HCT116 (cell line): ENCODE results near the gene ARHGAP45. TPM values are rescaled to one million over a fixed set of nuclear protein-coding genes. Genes with fewer than 3 reads are reported as not detected.

ENCODE experiments used
- ATAC-seq: fragments of 200-7000 bp; cut with Tn5 transposase; 2 replicates; pipeline ENCODE4 v1.9.1; 2020; ENCODE audit warnings: mild to moderate bottlenecking, moderate library complexity
- BruUV-seq: library from RNA; stranded (reverse); fragments of 400-500 nt; replicated peaks from 2 replicates; lab custom pipeline; 2021; lab: Mats Ljungman, UMichigan
- CTCF ChIA-PET: fragments of 300-600 bp; sonication (Branson Sonifier 250); formaldehyde crosslinking; loops from one replicate; lab custom pipeline; 2021; ENCODE audit warnings: antibody characterized with exemption; lab: Charles Lee
- POLR2A ChIA-PET: fragments of 300-600, 350-600 bp; sonication (Branson Sonifier 250); formaldehyde crosslinking; loops from one replicate; lab custom pipeline; 2021; ENCODE audit warnings: antibody characterized with exemption; lab: Charles Lee
- RAD21 ChIA-PET, 2 experiments: fragments of 300-600 bp; sonication (Branson Sonifier 250); formaldehyde crosslinking; loops; one replicate each; lab custom pipeline; 2023; ENCODE audit warnings: low total read pairs in 2 of 2; ENCODE audit not compliant: uncharacterized antibody in 2 of 2, unreplicated experiment in 2 of 2, low non-redundant PET in 1 of 2; lab: Charles Lee
- DNase-seq: peaks from one replicate; pipeline ENCODE4 v3.0.0-alpha.2; 2010; ENCODE audit warnings: low read depth, low spot score
- H2AFZ ChIP-seq: fragments of 200-600 bp; shearing (Covaris generic), sonication (generic); 2 replicates; pipeline ENCODE4 v1.6.1; 2017; ENCODE audit warnings: low read depth, mixed run types, mixed read lengths, antibody characterized with exemption, low read length; ENCODE audit not compliant: poor library complexity, severe bottlenecking
- H3K27ac ChIP-seq: 2 replicates; pipeline ENCODE4 v1.5.1; 2012; ENCODE audit warnings: low read depth, low read length
- H3K27me3 ChIP-seq: fragments of 200-600 bp; sonication (generic); 2 replicates; pipeline ENCODE4 v1.6.1; 2016; ENCODE audit warnings: mixed run types, low read length, mixed read lengths; ENCODE audit not compliant: insufficient read depth
- H3K36me3 ChIP-seq, 2 experiments: fragments of 200-500 bp in 1 of 2; fragments of 200-600 bp in 1 of 2; sonication (Bioruptor generic) in 1 of 2; sonication (generic) in 1 of 2; 2 replicates each; pipeline versions ENCODE4 v1.5.1 to v1.6.1; 2014 to 2016; ENCODE audit warnings: low read length in 2 of 2, inconsistent platforms in 1 of 2, mixed read lengths in 1 of 2, mixed run types in 1 of 2; ENCODE audit not compliant: insufficient read depth in 2 of 2, control insufficient read depth in 1 of 2
- H3K4me1 ChIP-seq, 2 experiments: fragments of 200-600 bp in 1 of 2; sonication (generic) in 1 of 2; 2 replicates each; pipeline versions ENCODE4 v1.5.1 to v1.6.1; 2012 to 2017; ENCODE audit warnings: low read length in 2 of 2, inconsistent platforms in 1 of 2, mild to moderate bottlenecking in 1 of 2, mixed read lengths in 1 of 2, mixed run types in 1 of 2, moderate library complexity in 1 of 2; ENCODE audit not compliant: insufficient read depth in 2 of 2, control insufficient read depth in 1 of 2
- H3K4me2 ChIP-seq: fragments of 200-600 bp; sonication (generic); 2 replicates; pipeline ENCODE4 v1.6.1; 2017; ENCODE audit warnings: mixed run types, low read length, mixed read lengths
- H3K4me3 ChIP-seq, 2 experiments: fragments of 200-600 bp in 1 of 2; sonication (generic) in 1 of 2; replicated peaks in 1 of 2; 2 replicates each; pipeline ENCODE4 v1.5.1; 2011 to 2016; ENCODE audit warnings: low read length in 2 of 2, control low read depth in 1 of 2, low read depth in 1 of 2, mild to moderate bottlenecking in 1 of 2, mixed read lengths in 1 of 2, mixed run types in 1 of 2
- H3K79me2 ChIP-seq: fragments of 200-600 bp; sonication (generic); 2 replicates; pipeline ENCODE4 v1.6.1; 2017; ENCODE audit warnings: mild to moderate bottlenecking, mixed run types, low read length, moderate library complexity, mixed read lengths; ENCODE audit not compliant: insufficient read depth
- H3K9ac ChIP-seq: fragments of 200-600 bp; sonication (generic); 2 replicates; pipeline ENCODE4 v1.6.1; 2016; ENCODE audit warnings: low read length, mixed read lengths
- H3K9me2 ChIP-seq: fragments of 200-600 bp; sonication (generic), shearing (Covaris generic); 2 replicates; pipeline ENCODE4 v1.6.1; 2017; ENCODE audit warnings: mixed run types, mild to moderate bottlenecking, moderate library complexity; ENCODE audit not compliant: insufficient read depth
- H3K9me3 ChIP-seq, 2 experiments: fragments of 200-500 bp in 1 of 2; fragments of 200-600 bp in 1 of 2; sonication (Bioruptor generic) in 1 of 2; sonication (generic) in 1 of 2; 2 replicates each; pipeline ENCODE4 v1.6.1; 2014 to 2017; ENCODE audit warnings: low read length in 2 of 2, mixed read lengths in 2 of 2, inconsistent platforms in 1 of 2, low read depth in 1 of 2, mild to moderate bottlenecking in 1 of 2, mixed run types in 1 of 2, moderate library complexity in 1 of 2; ENCODE audit not compliant: control insufficient read depth in 1 of 2, insufficient read depth in 1 of 2
- H4K20me1 ChIP-seq: fragments of 200-600 bp; sonication (generic), shearing (Covaris generic); 2 replicates; pipeline ENCODE4 v1.6.1; 2017; ENCODE audit warnings: mixed run types, mild to moderate bottlenecking, moderate library complexity; ENCODE audit not compliant: insufficient read depth
- ELF1 ChIP-seq: IDR thresholded peaks from 2 replicates; pipeline ENCODE4 v1.6.1; 2012; ENCODE audit warnings: low read depth, borderline replicate concordance
- EZH2 ChIP-seq: fragments of 200-600 bp; sonication (generic); IDR thresholded peaks from 2 replicates; pipeline ENCODE4 v1.6.1; 2017; ENCODE audit warnings: antibody characterized with exemption, mixed run types
- POLR2A ChIP-seq: IDR thresholded peaks from 2 replicates; pipeline ENCODE4 v1.7.0; 2011; ENCODE audit warnings: borderline replicate concordance; ENCODE audit not compliant: insufficient read depth, insufficient read length; ENCODE audit errors: extremely low read depth
- SIN3A ChIP-seq: IDR thresholded peaks from 2 replicates; pipeline ENCODE4 v1.6.1; 2012; ENCODE audit warnings: low read depth
- intact Hi-C: fragments of 100-400 bp; cut with micrococcal nuclease; formaldehyde crosslinking; loops from 2 replicates; pipeline ENCODE4 v1.10.0; 2022
- total RNA-seq: library from RNA; stranded (reverse); gene quantifications from one replicate; pipeline ENCODE4 v1.2.1, GENCODE V29; 2021; ENCODE audit not compliant: unreplicated experiment
- TF ChIP-seq, protein P1 (sequence below): IDR thresholded peaks from 2 replicates; pipeline ENCODE4 v1.6.1; 2012; ENCODE audit warnings: low read depth
- TF ChIP-seq, protein P2 (sequence below): IDR thresholded peaks from 2 replicates; pipeline ENCODE4 v1.6.1; 2011; ENCODE audit warnings: mild to moderate bottlenecking, low read length, moderate library complexity; ENCODE audit not compliant: insufficient replicate concordance; ENCODE audit errors: extremely low read depth
- TF ChIP-seq, protein P3 (sequence below): IDR thresholded peaks from 2 replicates; pipeline ENCODE4 v1.6.1; 2012

The ARHGAP45 gene
- total RNA-seq, 1 experiment from 2014 or later = 30.4 TPM

DNA sequence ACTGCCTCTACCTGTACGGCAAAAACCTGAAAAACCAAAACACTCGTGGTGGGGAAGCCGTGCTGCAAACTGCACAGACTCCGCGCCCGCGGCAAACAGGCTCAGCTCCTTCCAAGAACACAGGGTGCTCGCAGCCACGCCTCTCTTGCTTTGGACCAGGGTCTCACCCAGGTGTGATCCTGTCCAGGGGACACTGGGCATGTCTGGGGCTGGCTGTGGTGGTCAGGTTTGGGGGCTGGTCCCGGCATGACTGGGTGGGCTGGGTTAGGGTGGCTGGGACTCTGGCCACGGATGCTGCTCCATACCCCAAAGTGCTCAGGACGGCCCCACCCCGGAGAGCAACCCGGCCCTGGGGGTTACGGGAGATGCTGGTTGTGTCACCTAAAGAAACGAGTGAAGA is 50.7 kb downstream of the ARHGAP45 start:
- RAD21 ChIA-PET = no interaction called here
- peaks cover 13 to 33% of the 10 kb centered on the region in 2 experiments; a peak in 3 of 4 replicates for H3K36me3 ChIP-seq

DNA sequence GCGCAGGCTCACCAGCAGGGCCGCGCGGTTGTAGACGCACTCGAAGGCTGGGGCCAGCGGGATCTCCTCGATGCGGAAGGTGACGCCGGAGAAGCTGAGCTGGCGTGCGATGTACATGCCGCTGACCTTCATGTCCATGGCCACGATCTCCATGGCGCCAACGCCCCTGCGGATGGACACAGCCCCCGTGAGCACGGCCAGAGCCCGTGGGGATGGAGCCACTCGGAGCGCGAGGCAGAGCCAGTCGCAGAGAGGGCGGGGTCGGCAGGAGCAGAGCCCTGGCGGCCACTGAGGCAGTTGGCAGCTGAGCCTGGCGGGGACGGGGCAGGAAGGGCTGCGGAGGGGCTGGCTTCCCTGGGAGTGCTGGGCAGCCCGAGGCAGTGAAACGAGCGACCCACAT is 52.0 kb downstream of the ARHGAP45 start:
- Histone ChIP-seq H3K36me3 (peaks cover 15 to 44% of the 10 kb centered on the region in 2 experiments; a peak in 3 of 4 replicates), H3K9me3 (no peaks in the 10 kb centered on the region), H3K27ac (no peak overlapping the region), H3K4me2 (no peak overlapping the region), H3K9me2 (no peaks in the 10 kb centered on the region), H3K4me1 (peaks cover under 1 to 11% of the 10 kb centered on the region in 2 experiments; a peak in 3 of 4 replicates), H3K4me3 (no peak overlapping the region), H3K9ac (no peak overlapping the region), H4K20me1 (no peaks in the 10 kb centered on the region), H3K27me3 (no peaks in the 10 kb centered on the region), H2AFZ (no peak overlapping the region), H3K79me2 (no peaks in the 10 kb centered on the region)
- DNase-seq = no peak
- RAD21 ChIA-PET = no interaction called here
- no peak for ATAC-seq
- BruUV-seq = no TSS peak
- CTCF ChIA-PET = no interaction called here
- intact Hi-C loops = no loop called here
- POLR2A ChIA-PET = no interaction called here
- TF ChIP-seq, protein P1, sequence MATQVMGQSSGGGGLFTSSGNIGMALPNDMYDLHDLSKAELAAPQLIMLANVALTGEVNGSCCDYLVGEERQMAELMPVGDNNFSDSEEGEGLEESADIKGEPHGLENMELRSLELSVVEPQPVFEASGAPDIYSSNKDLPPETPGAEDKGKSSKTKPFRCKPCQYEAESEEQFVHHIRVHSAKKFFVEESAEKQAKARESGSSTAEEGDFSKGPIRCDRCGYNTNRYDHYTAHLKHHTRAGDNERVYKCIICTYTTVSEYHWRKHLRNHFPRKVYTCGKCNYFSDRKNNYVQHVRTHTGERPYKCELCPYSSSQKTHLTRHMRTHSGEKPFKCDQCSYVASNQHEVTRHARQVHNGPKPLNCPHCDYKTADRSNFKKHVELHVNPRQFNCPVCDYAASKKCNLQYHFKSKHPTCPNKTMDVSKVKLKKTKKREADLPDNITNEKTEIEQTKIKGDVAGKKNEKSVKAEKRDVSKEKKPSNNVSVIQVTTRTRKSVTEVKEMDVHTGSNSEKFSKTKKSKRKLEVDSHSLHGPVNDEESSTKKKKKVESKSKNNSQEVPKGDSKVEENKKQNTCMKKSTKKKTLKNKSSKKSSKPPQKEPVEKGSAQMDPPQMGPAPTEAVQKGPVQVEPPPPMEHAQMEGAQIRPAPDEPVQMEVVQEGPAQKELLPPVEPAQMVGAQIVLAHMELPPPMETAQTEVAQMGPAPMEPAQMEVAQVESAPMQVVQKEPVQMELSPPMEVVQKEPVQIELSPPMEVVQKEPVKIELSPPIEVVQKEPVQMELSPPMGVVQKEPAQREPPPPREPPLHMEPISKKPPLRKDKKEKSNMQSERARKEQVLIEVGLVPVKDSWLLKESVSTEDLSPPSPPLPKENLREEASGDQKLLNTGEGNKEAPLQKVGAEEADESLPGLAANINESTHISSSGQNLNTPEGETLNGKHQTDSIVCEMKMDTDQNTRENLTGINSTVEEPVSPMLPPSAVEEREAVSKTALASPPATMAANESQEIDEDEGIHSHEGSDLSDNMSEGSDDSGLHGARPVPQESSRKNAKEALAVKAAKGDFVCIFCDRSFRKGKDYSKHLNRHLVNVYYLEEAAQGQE = no peak
- TF ChIP-seq SIN3A = no peak
- TF ChIP-seq, protein P2, sequence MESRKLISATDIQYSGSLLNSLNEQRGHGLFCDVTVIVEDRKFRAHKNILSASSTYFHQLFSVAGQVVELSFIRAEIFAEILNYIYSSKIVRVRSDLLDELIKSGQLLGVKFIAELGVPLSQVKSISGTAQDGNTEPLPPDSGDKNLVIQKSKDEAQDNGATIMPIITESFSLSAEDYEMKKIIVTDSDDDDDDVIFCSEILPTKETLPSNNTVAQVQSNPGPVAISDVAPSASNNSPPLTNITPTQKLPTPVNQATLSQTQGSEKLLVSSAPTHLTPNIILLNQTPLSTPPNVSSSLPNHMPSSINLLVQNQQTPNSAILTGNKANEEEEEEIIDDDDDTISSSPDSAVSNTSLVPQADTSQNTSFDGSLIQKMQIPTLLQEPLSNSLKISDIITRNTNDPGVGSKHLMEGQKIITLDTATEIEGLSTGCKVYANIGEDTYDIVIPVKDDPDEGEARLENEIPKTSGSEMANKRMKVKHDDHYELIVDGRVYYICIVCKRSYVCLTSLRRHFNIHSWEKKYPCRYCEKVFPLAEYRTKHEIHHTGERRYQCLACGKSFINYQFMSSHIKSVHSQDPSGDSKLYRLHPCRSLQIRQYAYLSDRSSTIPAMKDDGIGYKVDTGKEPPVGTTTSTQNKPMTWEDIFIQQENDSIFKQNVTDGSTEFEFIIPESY = no peak
- TF ChIP-seq POLR2A = no peak
- TF ChIP-seq, protein P3, sequence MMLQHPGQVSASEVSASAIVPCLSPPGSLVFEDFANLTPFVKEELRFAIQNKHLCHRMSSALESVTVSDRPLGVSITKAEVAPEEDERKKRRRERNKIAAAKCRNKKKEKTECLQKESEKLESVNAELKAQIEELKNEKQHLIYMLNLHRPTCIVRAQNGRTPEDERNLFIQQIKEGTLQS = no peak
- TF ChIP-seq ELF1 = no peak
- TF ChIP-seq EZH2 = no peak

More for the DNA sequence above, 50.7 kb downstream of the ARHGAP45 start:
- Histone ChIP-seq H3K79me2 (no peaks in the 10 kb centered on the region), H3K4me1 (peaks cover 13 to 17% of the 10 kb centered on the region in 2 experiments), H3K4me2 (no peak overlapping the region)
- ATAC-seq = no peak
- intact Hi-C loops = no loop called here
- TF ChIP-seq, protein P1 = no peak
- TF ChIP-seq, all 23 proteins: peak for 0
- POLR2A ChIA-PET = no interaction called here
- H4K20me1 ChIP-seq = no peaks in the 10 kb centered on the region
- no peak overlapping the region for H3K4me3 ChIP-seq
- BruUV-seq = no TSS peak
- CTCF ChIA-PET = no interaction called here
- H2AFZ ChIP-seq = no peak overlapping the region
- no peak overlapping the region for H3K9ac ChIP-seq
- no peaks in the 10 kb centered on the region for H3K27me3 ChIP-seq
- no peak overlapping the region for H3K27ac ChIP-seq
- H3K9me2 ChIP-seq = no peaks in the 10 kb centered on the region
- no peak for DNase-seq
- no peaks in the 10 kb centered on the region for H3K9me3 ChIP-seq
